GM18867 (cell line): ENCODE measurements around the gene SURF4.
"Not testable (repeated sequence)": the region's sequence is repeated elsewhere in the genome, so short reads cannot be mapped to it uniquely, and the experiment has no call there.

Source experiments
- ATAC-seq: cut with Tn5 transposase; IDR thresholded peaks from one replicate; pipeline ENCODE4 v1.9.1; 2021; ENCODE audit warnings: mild to moderate bottlenecking, moderate library complexity; ENCODE audit not compliant: unreplicated experiment

SURF4 gene

GRCh38 chr9:133335924-133336811, 39.7 kb downstream of the SURF4 start, which contains the start of gene SURF6:
Gene SURF6 (minus strand): TSS chr9:133336188. CDS start chr9:133336132, 56 bp downstream.
- peak; percentile 77 for ATAC-seq

GRCh38 chr9:133334888-133335287, 41.0 kb downstream of the SURF4 start:
- not testable (repeated sequence) for ATAC-seq

GRCh38 chr9:133334161-133334560, 41.7 kb downstream of the SURF4 start:
- no peak for ATAC-seq

- ATAC-seq: no peak
These were observed 42.3 kb downstream of the SURF4 start for GRCh38 chr9:133333566-133333965.

GRCh38 chr9:133333011-133333410, 42.8 kb downstream of the SURF4 start:
- ATAC-seq: no peak

GRCh38 chr9:133332381-133332730, 43.5 kb downstream of the SURF4 start:
- ATAC-seq: no peak

GRCh38 chr9:133331641-133332380, 44.0 kb downstream of the SURF4 start:
- ATAC-seq: no peak

- ATAC-seq: no peak
These were observed 44.6 kb downstream of the SURF4 start for GRCh38 chr9:133331221-133331620.

- not testable (repeated sequence) for ATAC-seq
These were observed 46.3 kb downstream of the SURF4 start for GRCh38 chr9:133329306-133330156.

GRCh38 chr9:133327834-133328484, 47.9 kb downstream of the SURF4 start:
- ATAC-seq: no peak

GRCh38 chr9:133327021-133327420, 48.8 kb downstream of the SURF4 start:
- ATAC-seq: not testable (repeated sequence)

GRCh38 chr9:133323991-133324703, 51.7 kb downstream of the SURF4 start:
- no peak for ATAC-seq

GRCh38 chr9:133323211-133323610, 52.6 kb downstream of the SURF4 start:
- ATAC-seq: no peak

- ATAC-seq: no peak
These were observed 53.2 kb downstream of the SURF4 start for GRCh38 chr9:133322701-133323100.

GRCh38 chr9:133321411-133321935, 54.4 kb downstream of the SURF4 start:
- ATAC-seq: no peak

- ATAC-seq: no peak
These were observed 55.4 kb downstream of the SURF4 start for GRCh38 chr9:133320421-133320881.

- ATAC-seq: not testable (repeated sequence)
These were observed 58.3 kb downstream of the SURF4 start for GRCh38 chr9:133317551-133317950.

GRCh38 chr9:133315997-133316396, 59.9 kb downstream of the SURF4 start:
- no peak for ATAC-seq
